WERI-Rb-1 (cell line): ENCODE data around the gene MTHFD2L.
"Not testable (repeated sequence)": the region's sequence is repeated elsewhere in the genome, so short reads cannot be mapped to it uniquely, and the experiment has no call there.

Source experiments
- DNase-seq: peaks from one replicate; pipeline ENCODE4 v3.0.0-alpha.2; 2020
- H3K27ac ChIP-seq: fragments of 250-450 bp; sonication (Bioruptor Pico); 2 replicates; pipeline ENCODE4 v1.5.1; 2020; ENCODE audit warnings: mild to moderate bottlenecking, moderate library complexity
- H3K27me3 ChIP-seq: fragments of 250-450 bp; sonication (Bioruptor Pico); 2 replicates; pipeline ENCODE4 v1.5.1; 2021; ENCODE audit warnings: mild to moderate bottlenecking, low read depth, moderate library complexity; ENCODE audit not compliant: insufficient read depth, severe bottlenecking
- H3K36me3 ChIP-seq: fragments of 250-450 bp; sonication (Bioruptor Pico); 2 replicates; pipeline ENCODE4 v1.5.1; 2020; ENCODE audit warnings: mild to moderate bottlenecking, moderate library complexity
- H3K4me3 ChIP-seq: 2 replicates; pipeline ENCODE4 v1.5.1; 2011; ENCODE audit warnings: low read depth, mild to moderate bottlenecking, control low read depth, low read length
- H3K9me3 ChIP-seq: fragments of 250-450 bp; sonication (Bioruptor Pico); 2 replicates; pipeline ENCODE4 v1.5.1; 2021; ENCODE audit warnings: mild to moderate bottlenecking, moderate library complexity; ENCODE audit not compliant: severe bottlenecking
- TF ChIP-seq, protein P1 (sequence below): IDR thresholded peaks from 2 replicates; pipeline ENCODE4 v1.5.1; 2011; ENCODE audit warnings: low read depth, mild to moderate bottlenecking, control low read depth, inconsistent platforms, low read length

Gene MTHFD2L

DNA sequence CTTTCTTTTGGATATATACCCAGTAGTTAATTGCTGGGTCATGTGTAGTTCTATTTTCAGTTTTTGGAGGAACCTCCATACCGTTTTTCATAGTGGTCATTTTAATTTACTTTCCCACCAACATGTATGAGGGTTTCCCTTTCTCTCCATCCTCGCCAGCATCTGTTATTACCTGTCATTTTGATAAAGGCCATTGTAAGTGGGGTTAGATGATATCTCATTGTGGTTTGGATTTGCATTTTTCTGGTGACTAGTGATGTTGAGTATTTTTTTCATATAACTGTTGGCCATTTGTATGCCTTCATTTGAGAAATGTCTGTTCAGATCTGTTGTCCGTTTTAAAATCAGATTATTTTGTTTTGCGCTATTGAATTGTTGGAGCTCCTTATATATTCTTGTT lies 30.2 kb upstream of the MTHFD2L start:
- Histone ChIP-seq H3K27ac (no peak overlapping the region), H3K36me3 (no peaks in the 10 kb centered on the region), H3K27me3 (no peaks in the 10 kb centered on the region), H3K9me3 (no peaks in the 10 kb centered on the region), H3K4me3 (no peak overlapping the region)
- TF ChIP-seq, protein P1, sequence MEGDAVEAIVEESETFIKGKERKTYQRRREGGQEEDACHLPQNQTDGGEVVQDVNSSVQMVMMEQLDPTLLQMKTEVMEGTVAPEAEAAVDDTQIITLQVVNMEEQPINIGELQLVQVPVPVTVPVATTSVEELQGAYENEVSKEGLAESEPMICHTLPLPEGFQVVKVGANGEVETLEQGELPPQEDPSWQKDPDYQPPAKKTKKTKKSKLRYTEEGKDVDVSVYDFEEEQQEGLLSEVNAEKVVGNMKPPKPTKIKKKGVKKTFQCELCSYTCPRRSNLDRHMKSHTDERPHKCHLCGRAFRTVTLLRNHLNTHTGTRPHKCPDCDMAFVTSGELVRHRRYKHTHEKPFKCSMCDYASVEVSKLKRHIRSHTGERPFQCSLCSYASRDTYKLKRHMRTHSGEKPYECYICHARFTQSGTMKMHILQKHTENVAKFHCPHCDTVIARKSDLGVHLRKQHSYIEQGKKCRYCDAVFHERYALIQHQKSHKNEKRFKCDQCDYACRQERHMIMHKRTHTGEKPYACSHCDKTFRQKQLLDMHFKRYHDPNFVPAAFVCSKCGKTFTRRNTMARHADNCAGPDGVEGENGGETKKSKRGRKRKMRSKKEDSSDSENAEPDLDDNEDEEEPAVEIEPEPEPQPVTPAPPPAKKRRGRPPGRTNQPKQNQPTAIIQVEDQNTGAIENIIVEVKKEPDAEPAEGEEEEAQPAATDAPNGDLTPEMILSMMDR: no peak
- no peak for DNase-seq

DNA sequence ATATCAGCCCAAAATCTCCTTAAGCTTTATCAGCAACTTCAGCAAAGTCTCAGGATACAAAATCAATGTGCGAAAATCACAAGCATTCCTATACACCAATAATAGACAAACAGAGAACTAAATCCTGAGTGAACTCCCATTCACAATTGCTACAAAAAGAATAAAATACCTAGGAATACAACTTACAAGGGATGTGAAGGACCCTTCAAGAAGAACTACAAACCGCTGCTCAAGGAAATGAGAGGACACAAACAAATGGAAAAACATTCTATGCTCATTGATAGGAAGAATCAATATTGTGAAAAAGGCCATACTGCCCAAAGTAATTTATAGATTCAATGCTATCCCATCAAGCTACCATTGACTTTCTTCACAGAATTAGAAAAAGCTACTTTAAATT lies 27.1 kb upstream of the MTHFD2L start:
- not testable (repeated sequence) for H3K4me3 ChIP-seq, H3K9me3 ChIP-seq, H3K27me3 ChIP-seq, H3K27ac ChIP-seq, H3K36me3 ChIP-seq, DNase-seq

DNA sequence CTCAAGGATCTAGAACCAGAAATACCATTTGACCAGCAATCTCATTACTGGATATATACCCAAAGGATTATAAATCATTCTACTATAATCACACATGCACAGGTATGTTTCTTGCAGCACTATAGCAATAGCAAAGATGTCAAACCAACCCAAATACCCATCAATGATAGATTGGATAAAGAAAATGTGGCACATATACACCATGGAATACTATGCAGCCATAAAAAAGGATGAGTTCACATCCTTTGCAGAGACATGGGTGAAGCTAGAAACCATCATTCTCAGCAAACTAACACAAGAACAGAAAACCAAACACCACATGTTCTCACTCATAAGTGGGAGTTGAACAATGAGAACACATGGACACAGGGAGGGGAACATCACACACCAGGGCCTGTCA lies 25.7 kb upstream of the MTHFD2L start:
- H3K27ac ChIP-seq, DNase-seq: not testable (repeated sequence)

DNA sequence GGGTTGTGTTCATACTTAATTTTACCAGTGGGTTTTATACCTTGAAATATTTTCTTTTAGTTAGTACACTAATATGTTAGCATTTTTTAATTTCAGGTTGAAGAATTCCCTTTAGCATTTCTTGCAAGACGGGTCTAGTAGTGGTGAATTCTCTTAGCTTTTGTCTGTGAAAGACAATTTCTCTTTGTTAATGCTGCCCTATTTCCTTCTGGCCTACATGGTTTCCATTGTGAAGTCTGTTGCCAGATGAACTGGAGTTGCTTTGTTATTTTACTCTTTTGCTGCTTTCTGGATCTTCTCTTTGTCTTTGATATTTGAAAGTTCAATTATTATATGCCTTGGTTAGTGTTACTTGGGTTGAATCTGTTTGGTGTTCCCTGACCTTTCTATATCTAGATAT lies 25.0 kb upstream of the MTHFD2L start:
- Histone ChIP-seq H3K27ac (no peak overlapping the region), H3K9me3 (peaks cover 6% of the 10 kb centered on the region), H3K36me3 (no peaks in the 10 kb centered on the region), H3K27me3 (no peaks in the 10 kb centered on the region), H3K4me3 (no peak overlapping the region)
- no peak for DNase-seq
- TF ChIP-seq, protein P1: no peak

More for the DNA sequence above, 25.7 kb upstream of the MTHFD2L start:
- H3K9me3 ChIP-seq, H3K36me3 ChIP-seq, H3K4me3 ChIP-seq, H3K27me3 ChIP-seq: not testable (repeated sequence)

DNA sequence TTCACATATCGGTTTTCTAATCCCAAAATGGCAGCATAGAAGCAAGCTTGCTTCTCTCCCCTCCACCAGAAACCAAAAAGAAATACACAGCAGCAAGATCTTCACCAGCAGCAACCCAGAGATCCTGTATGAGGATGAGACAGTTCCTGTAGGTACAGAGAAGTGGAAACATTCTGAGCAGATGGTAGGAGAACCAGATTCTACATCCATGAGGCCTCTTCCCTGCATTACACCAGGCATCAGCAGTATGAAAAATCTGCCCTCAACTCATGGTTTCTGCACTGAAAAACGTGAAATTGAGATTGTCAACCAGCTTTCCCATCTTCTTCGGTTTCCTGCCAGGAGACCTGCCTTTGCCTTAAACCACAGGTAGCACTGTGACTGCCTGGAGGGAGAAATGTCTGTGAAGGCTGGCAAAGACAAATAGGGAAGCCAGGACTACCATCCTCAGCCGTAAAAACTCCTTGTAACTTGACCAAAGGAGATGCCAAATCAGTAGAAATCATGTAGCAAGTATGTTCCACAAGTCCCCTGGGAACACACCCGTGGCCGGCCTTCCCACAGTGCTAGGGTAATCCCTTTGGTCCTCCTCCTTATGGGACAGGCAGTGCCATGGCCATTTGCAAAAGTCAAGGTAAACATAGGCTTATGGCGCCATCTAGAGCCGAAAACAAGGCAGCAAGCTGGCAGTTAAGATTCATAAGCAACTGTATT lies 24.0 kb upstream of the MTHFD2L start:
- TF ChIP-seq, protein P1: peak; percentile 72

DNA sequence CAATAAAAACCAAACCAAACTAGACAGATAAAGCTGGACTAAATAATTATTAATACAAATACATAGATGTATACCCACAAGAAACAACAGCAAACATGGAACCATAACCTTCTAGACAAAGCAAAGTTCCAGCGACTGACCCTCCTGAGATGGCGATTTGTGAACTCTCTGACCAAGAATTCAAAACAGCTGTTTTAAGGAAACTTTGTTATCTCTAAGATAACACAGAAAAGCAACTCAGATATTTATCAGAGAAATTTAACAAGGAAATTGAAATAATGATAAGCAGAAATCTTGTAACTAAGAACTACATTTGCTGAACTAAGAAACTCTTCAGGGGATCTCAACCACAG lies 23.4 kb upstream of the MTHFD2L start:
- Histone ChIP-seq H3K4me3 (no peak overlapping the region), H3K9me3 (peaks cover 6% of the 10 kb centered on the region), H3K36me3 (no peaks in the 10 kb centered on the region), H3K27me3 (no peaks in the 10 kb centered on the region), H3K27ac (no peak overlapping the region)
- DNase-seq: no peak
- TF ChIP-seq, protein P1: no peak

More for the DNA sequence above, 24.0 kb upstream of the MTHFD2L start:
- Histone ChIP-seq H3K4me3 (no peak overlapping the region), H3K27ac (no peak overlapping the region), H3K9me3 (peaks cover 6% of the 10 kb centered on the region), H3K27me3 (no peaks in the 10 kb centered on the region), H3K36me3 (no peaks in the 10 kb centered on the region)
- DNase-seq: peak; percentile 79

DNA sequence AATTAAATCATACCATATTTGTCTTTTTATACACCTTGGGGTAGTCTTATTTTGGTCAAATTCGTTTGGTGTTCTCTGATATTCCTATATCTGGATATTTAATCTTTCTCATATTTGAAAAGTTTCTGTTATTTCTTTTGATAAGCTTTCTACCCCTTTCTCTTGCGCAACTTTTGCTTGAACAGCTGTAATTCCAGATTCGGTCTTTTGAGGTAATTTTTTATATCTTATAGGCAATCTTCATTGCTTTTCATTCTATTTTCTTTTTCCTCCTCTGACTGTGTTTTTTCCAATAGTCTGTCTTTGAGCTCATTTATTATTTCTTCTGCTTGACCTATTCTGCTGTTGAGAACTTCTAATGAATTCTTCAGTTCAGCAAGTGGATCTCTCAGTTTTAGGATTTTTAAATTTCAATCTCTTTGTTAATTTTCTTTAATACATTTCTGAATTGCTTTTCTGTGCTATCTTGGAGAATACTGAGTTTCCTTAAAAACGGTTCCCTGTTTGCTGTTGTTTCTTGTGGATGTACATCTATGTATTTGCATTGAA lies 11.3 kb upstream of the MTHFD2L start:
- Histone ChIP-seq H3K27ac (no peak overlapping the region), H3K4me3 (no peak overlapping the region), H3K36me3 (no peaks in the 10 kb centered on the region), H3K9me3 (no peaks in the 10 kb centered on the region), H3K27me3 (no peaks in the 10 kb centered on the region)
- no peak for DNase-seq
- TF ChIP-seq, protein P1: no peak
